NCI-H2196 (cell line): ENCODE measurements around the gene SCUBE2.
A peak's percentile ranks its signal among the peaks of the same experiment; 100 is the strongest.
"Not testable (repeated sequence)": the region's sequence is repeated elsewhere in the genome, so short reads cannot be mapped to it uniquely, and the experiment has no call there.

ENCODE experiments used
- DNase-seq: peaks from one replicate; lab custom pipeline; 2025; ENCODE audit not compliant: unreplicated experiment; lab: John Stamatoyannopoulos, UW

Gene SCUBE2

GRCh38 chr11:9014826-9015225 lies 76.6 kb downstream of the SCUBE2 start:
- DNase-seq = no peak

- no peak for DNase-seq
Measured at GRCh38 chr11:9013373-9013772, 78.0 kb downstream of the SCUBE2 start.

GRCh38 chr11:9009538-9009937 lies 81.9 kb downstream of the SCUBE2 start:
- DNase-seq = not testable (repeated sequence)

DNA sequence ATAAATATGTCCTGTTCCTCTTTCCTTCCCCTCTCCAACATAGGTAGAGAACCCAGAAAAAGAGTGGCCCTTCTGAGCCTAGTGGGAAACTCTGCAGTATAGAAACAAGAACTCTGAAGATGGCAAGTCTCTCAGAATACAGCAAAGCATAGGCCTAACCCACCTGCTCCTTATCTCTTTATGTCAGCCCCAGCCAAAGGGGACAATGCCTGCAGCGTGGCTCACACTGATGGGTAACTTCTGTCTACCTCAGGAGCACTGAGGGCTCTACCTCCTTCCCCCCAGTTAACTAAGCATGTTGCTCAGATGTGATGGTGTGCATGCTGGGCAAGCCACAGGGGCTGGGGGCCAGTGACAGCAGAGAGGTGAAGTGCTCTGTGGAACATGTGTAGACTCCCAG lies 82.7 kb downstream of the SCUBE2 start:
- DNase-seq = no peak

DNA sequence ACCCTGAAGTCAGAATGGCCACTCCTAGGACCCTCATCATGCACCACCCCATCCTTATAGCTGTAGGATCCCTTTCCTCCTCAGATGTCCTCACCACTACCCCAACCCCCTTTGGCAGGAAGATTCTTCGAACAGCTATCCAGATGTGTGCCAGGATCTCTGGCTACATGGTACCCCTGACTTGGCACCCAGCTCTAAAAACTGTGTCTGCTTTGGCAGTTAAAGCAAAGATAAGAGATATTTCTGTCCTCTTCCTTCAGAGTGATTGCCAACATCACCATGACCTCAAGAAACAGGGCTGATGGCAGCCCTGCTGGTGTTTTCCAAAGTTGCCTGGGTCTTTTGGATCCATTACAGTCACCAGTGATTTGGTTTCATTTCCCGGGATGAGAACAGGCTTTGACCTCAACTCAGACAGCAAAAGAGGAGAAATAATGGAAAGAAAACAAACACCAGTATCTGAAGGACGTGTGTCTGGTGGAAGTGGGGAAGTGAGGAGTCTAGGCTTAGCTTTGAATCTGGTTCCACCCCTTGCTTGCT lies 83.3 kb downstream of the SCUBE2 start:
- no peak for DNase-seq

- DNase-seq = no peak
Measured at GRCh38 chr11:9005087-9005486, 86.3 kb downstream of the SCUBE2 start.

DNA sequence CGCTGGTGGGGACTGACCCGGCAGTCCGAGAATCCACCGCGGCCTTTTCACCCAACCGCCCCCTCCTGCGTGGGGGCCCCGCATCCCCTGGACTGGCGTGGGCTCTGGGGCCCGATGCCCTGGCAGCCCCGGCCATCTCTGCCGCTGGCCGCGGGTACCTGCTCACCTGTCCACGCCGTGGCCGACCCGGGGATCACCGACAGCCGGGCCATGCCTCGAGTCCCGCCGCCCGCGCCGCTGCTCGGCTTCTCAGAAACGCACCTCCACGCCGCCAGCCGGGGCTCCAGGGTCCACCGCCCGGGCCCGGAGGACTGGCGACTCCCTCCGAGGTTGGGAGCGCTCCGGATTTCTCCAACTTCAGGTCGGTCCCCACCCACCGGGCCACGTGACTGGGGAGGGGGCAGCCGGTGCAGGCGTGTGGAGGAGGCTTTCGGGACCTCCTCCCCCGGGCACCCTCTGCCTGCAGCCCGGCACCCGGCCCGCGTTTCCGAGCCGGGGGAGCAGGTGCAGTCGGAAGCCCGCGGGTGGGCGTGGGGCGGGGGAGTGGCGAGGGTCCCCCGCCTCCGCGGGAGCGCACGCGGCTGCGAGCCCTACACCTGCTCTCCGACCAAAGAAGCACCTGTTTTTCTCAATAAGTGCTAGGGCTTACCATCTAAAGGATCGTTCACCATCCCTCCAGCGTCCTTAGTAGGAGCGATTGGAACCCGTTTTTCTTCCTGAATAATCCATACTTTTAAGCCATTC lies 87.0 kb downstream of the SCUBE2 start:
- peak; percentile 48 for DNase-seq

GRCh38 chr11:9003573-9004182 lies 87.7 kb downstream of the SCUBE2 start, which contains the start of gene NRIP3:
NRIP3 (minus strand) TSS chr11:9004001; CDS start chr11:9003935, 66 bp downstream.
- peak; percentile 83 for DNase-seq

GRCh38 chr11:9002920-9003572 lies 88.4 kb downstream of the SCUBE2 start:
- no peak for DNase-seq

GRCh38 chr11:9001736-9002135 lies 89.7 kb downstream of the SCUBE2 start:
- DNase-seq = no peak

DNA sequence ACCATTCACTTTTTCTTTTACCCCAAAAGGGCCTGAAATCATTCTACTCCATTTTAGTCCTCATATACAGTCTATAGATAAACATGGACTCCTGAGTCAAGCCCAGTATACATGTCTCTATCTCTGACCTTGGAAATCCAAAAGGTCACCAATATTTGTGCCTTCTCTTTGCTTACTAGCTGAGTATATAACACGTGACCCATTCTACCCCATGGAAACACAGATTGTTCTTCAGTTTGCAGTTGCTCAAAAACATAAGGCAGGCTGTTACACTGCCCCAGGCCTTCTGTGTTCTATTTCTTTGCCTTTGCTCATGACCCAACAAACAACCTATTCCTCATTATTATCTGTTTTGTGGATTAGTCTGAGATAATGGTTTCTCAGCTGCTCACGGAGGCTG lies 93.4 kb downstream of the SCUBE2 start:
- no peak for DNase-seq

GRCh38 chr11:8997451-8997850 lies 93.9 kb downstream of the SCUBE2 start:
- no peak for DNase-seq

- no peak for DNase-seq
Measured at GRCh38 chr11:8989453-8989852, 101.9 kb downstream of the SCUBE2 start.

DNA sequence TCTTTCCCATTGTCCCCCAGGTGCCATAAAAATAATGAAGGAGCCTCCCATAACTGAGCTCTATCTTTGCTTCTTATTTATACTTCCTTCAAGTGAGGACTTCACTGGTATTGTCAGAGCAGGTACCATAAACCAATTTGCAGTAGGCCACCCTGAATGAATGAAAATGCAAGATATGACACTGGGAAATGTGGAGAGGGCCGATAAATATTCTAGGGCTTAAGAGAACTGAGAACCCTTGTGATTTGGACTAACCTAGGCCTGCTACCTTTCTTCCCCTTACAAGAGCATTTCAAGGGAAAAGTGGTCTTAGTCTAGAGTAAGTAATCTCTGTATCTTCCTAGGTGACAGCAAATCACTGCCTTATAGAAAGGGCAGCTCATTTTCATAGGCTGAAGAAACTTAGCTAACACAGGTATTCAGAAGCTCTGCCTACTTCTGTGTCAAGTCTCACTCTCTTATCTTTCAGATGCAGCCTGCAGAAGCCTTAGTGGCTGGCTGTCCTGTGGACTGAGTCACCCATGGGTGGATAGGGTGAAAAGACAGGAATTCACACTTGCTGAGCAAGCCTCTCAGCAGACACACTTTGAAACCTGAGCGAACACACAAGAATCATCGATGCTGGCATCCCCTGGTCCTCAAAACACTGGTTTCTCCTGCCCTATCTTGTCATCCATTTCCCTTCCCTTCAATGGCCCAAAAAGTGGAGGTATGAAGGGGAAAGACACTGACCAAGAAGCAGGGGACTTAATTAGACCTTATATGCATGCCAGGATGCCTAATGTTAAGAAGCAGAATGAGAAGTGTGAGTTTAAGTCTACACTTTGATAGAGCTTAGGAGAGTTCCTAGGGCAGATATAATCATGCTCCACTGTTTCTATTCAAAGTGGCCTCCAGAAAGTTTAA lies 102.8 kb downstream of the SCUBE2 start:
- no peak for DNase-seq

DNA sequence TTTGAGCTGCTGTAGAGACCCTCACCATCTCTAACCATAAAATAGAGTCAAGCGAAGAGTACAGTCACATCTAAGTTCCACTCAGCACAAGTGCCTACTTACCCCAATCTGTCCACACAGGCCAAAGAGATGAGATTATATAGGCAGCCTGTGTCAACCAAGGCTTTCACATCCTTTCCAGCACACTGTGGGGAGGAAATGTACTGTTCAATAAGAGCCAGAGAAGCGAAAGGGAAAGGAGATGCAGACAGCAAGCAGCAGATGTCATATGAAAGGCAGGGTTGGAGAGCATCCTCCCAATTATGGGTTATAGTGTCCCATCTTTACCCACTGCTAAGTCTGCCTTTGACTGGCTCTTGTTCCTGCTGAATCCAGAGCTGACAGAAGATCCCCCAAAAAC lies 104.0 kb downstream of the SCUBE2 start:
- DNase-seq = no peak

GRCh38 chr11:8986772-8987171 lies 104.6 kb downstream of the SCUBE2 start:
- not testable (repeated sequence) for DNase-seq

DNA sequence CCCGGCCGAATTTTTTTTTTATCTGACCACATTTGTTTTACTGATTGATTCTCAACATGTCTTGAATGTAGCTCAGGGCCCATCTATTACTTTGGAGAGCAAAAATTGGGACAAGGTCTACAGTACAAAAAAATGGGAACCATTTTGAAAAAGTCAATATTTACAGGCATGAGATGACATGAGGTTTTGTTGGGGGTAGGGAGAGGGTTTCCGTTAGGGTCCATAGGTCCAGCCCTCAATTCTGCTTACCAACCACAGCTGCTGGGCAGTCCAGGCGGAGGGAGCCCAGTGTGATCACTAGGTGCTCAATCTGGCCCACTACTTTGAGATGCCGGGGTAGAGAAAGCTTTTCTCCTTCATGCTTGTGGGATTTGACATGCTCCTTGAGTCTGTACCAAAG lies 105.9 kb downstream of the SCUBE2 start:
- DNase-seq = no peak

GRCh38 chr11:8983552-8983951 lies 107.8 kb downstream of the SCUBE2 start:
- DNase-seq = no peak

DNA sequence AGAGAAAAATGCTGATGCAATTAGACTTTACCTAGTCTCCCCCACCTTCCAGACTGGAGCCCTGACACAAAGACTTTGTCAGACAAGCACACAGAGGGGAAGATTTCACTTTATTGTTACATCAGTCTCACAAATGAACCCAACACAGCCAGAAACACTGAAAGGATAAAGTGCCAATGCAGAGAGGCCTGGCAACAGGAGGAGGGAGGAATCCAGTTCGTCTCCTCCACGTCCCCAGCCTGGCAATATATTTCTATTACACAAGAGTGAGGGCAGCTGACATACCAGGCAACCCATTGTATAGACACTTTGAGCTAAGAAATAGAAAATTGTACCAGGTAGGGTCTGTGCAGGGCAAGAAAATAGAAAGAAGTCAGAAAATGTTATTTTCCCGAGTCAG lies 110.9 kb downstream of the SCUBE2 start:
- no peak for DNase-seq

GRCh38 chr11:8979365-8979764 lies 112.0 kb downstream of the SCUBE2 start:
- DNase-seq = not testable (repeated sequence)

GRCh38 chr11:8973121-8973520 lies 118.3 kb downstream of the SCUBE2 start:
- DNase-seq = no peak
